ENCODE data around the gene TOR4A.

Gene TOR4A

GRCh38 chr9:137303893-137304382 is 26.4 kb downstream of the TOR4A start:
- Histone ChIP-seq H3K27me3 (ENCODE audit: control insufficient read depth, insufficient read depth, low read length, poor library complexity, severe bottlenecking) (peaks cover 12% of the 10 kb centered on the region), H3K4me3 (ENCODE audit: insufficient read depth, low read depth, low read length) (no peak overlapping the region), H3K4me1 (ENCODE audit: control insufficient read depth, insufficient read depth, low read length) (peaks cover 61% of the 10 kb centered on the region), H3K27ac (ENCODE audit: insufficient read depth, low read depth, low read length, poor library complexity, severe bottlenecking) (no peak overlapping the region), H3K9me3 (ENCODE audit: control insufficient read depth, low read length) (no peaks in the 10 kb centered on the region), H3K36me3 (ENCODE audit: control insufficient read depth, insufficient read depth, low read length) (no peaks in the 10 kb centered on the region)
- 87 to 88% methylated on average over 22 of the region's 22 CpGs for whole genome bisulfite sequencing, 2 experiments

DNA sequence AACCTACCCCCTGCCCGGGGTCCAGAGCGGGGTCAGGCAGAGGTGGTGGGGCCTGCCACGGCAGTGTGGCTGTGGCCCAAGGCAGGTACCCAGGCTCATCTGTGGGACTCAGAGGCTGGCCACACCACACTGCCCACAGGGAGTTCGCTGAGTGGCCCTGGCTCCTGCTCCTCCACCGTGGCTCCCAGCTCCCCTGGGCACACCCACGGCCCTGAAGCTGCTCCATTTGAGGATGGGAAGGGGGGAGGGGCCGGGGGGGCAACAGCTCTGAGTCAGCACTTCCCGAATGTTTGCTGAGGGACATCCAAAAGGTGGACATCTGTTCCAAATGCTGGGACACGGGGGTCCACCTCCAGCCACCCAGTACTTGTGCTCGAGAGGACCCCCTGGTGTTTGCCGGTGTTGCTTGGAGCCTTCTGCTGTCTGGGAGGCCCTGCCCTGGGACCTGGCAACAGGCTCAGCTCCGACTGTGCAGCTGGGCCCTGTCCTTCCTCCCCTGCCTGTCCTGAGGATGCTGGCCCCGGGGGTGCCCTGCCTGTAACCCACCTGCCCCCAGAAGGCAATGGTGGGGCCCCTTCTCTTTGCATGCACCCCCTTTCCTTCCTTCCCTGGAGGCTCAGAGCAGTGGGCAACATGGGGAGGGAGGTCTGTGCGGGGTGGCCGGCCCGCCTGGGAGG is 27.0 kb downstream of the TOR4A start:
- H3K27ac ChIP-seq (ENCODE audit: insufficient read depth, low read depth, low read length, poor library complexity, severe bottlenecking) = peak overlapping the region; percentile 63
- peaks cover 57% of the 10 kb centered on the region for H3K4me1 ChIP-seq (ENCODE audit: control insufficient read depth, insufficient read depth, low read length)
- WGBS, 2 experiments = 76 to 81% methylated on average over 16 of the region's 16 CpGs

DNA sequence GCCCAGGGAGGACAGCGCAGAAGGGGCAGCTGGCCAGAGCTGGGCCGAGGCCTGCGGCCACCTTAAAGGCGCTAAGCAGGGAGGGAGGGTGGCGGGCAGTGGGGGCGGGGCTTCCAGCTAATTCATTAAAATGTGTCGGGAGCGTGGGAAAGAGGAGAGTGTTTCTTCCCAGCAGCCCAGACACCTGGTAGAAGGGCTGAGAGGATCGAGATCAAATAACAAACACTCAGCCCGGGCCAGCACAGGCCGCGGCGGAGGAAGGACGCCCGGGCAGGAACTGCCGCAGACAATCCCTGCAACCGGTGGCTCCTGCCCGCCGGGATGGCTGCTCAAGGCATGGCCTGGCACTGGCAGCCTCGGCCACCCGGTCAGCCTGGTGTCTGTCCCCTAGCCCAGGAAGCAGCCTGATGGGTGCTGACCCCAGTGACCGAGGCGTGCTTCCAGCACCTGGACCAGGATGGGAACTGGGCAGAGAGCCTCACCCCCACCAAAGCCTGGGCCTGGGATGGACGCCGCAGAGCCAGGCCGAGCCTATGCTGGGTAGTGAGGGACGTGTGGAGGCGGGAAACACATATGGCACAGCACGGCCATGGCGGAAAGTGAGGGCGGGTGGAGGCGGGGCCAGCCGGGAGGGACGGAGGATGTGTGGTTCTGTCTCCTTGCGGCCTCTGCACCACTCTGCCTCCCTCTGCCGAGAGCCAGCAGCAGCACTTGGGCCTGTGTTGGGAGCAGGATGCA is 27.7 kb downstream of the TOR4A start:
- Histone ChIP-seq H3K36me3 (ENCODE audit: control insufficient read depth, insufficient read depth, low read length) (no peaks in the 10 kb centered on the region), H3K27ac (ENCODE audit: insufficient read depth, low read depth, low read length, poor library complexity, severe bottlenecking) (peak overlapping the region; percentile 63), H3K4me3 (ENCODE audit: insufficient read depth, low read depth, low read length) (no peak overlapping the region), H3K9me3 (ENCODE audit: control insufficient read depth, low read length) (no peaks in the 10 kb centered on the region), H3K27me3 (ENCODE audit: control insufficient read depth, insufficient read depth, low read length, poor library complexity, severe bottlenecking) (peaks cover 12% of the 10 kb centered on the region), H3K4me1 (ENCODE audit: control insufficient read depth, insufficient read depth, low read length) (peaks cover 50% of the 10 kb centered on the region)
- 57 to 60% methylated on average over 36 of the region's 36 CpGs for WGBS, 2 experiments

More for the DNA sequence above, 27.0 kb downstream of the TOR4A start:
- Histone ChIP-seq H3K27me3 (ENCODE audit: control insufficient read depth, insufficient read depth, low read length, poor library complexity, severe bottlenecking) (peaks cover 12% of the 10 kb centered on the region), H3K4me3 (ENCODE audit: insufficient read depth, low read depth, low read length) (no peak overlapping the region), H3K36me3 (ENCODE audit: control insufficient read depth, insufficient read depth, low read length) (no peaks in the 10 kb centered on the region), H3K9me3 (ENCODE audit: control insufficient read depth, low read length) (no peaks in the 10 kb centered on the region)

DNA sequence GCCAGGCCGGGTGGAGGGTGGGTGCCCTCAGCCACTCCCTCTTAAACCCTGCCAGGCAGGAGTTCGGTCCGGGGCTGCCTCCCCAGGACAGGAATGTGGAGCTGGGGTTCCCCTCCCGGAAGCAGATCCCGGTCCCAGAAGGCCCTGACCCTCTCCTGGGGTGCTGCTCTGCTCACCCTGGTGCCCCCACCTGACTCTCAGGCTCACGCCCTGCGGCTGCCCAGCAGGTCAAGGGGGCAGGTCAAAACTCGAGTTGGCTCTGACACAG is 28.2 kb downstream of the TOR4A start:
- 78 to 79% methylated on average over 8 of the region's 8 CpGs for WGBS, 2 experiments
- no peak overlapping the region for H3K4me3 ChIP-seq (ENCODE audit: insufficient read depth, low read depth, low read length)
- H3K36me3 ChIP-seq (ENCODE audit: control insufficient read depth, insufficient read depth, low read length) = no peaks in the 10 kb centered on the region
- no peak overlapping the region for H3K27ac ChIP-seq (ENCODE audit: insufficient read depth, low read depth, low read length, poor library complexity, severe bottlenecking)
- H3K9me3 ChIP-seq (ENCODE audit: control insufficient read depth, low read length) = no peaks in the 10 kb centered on the region
- peaks cover 12% of the 10 kb centered on the region for H3K27me3 ChIP-seq (ENCODE audit: control insufficient read depth, insufficient read depth, low read length, poor library complexity, severe bottlenecking)
- peaks cover 50% of the 10 kb centered on the region for H3K4me1 ChIP-seq (ENCODE audit: control insufficient read depth, insufficient read depth, low read length)

- H3K4me3 ChIP-seq (ENCODE audit: insufficient read depth, low read depth, low read length) = no peak overlapping the region
- no peak overlapping the region for H3K27ac ChIP-seq (ENCODE audit: insufficient read depth, low read depth, low read length, poor library complexity, severe bottlenecking)
- peaks cover 12% of the 10 kb centered on the region for H3K27me3 ChIP-seq (ENCODE audit: control insufficient read depth, insufficient read depth, low read length, poor library complexity, severe bottlenecking)
- WGBS, 2 experiments = 83% methylated on average over 30 of the region's 30 CpGs
- H3K36me3 ChIP-seq (ENCODE audit: control insufficient read depth, insufficient read depth, low read length) = no peaks in the 10 kb centered on the region
- H3K9me3 ChIP-seq (ENCODE audit: control insufficient read depth, low read length) = no peaks in the 10 kb centered on the region
- peaks cover 54% of the 10 kb centered on the region for H3K4me1 ChIP-seq (ENCODE audit: control insufficient read depth, insufficient read depth, low read length)
Observed at GRCh38 chr9:137306066-137306849, 28.7 kb downstream of the TOR4A start.

GRCh38 chr9:137306850-137307254 is 29.3 kb downstream of the TOR4A start:
- Histone ChIP-seq H3K36me3 (ENCODE audit: control insufficient read depth, insufficient read depth, low read length) (no peaks in the 10 kb centered on the region), H3K4me3 (ENCODE audit: insufficient read depth, low read depth, low read length) (no peak overlapping the region), H3K4me1 (ENCODE audit: control insufficient read depth, insufficient read depth, low read length) (peaks cover 55% of the 10 kb centered on the region), H3K27me3 (ENCODE audit: control insufficient read depth, insufficient read depth, low read length, poor library complexity, severe bottlenecking) (peaks cover 12% of the 10 kb centered on the region), H3K9me3 (ENCODE audit: control insufficient read depth, low read length) (no peaks in the 10 kb centered on the region), H3K27ac (ENCODE audit: insufficient read depth, low read depth, low read length, poor library complexity, severe bottlenecking) (no peak overlapping the region)
- WGBS, 2 experiments = 90% methylated on average over 23 of the region's 23 CpGs

- no peak overlapping the region for H3K27ac ChIP-seq (ENCODE audit: insufficient read depth, low read depth, low read length, poor library complexity, severe bottlenecking)
- WGBS, 2 experiments = 86% methylated on average over 30 of the region's 30 CpGs
- no peaks in the 10 kb centered on the region for H3K9me3 ChIP-seq (ENCODE audit: control insufficient read depth, low read length)
- H3K36me3 ChIP-seq (ENCODE audit: control insufficient read depth, insufficient read depth, low read length) = no peaks in the 10 kb centered on the region
- peaks cover 12% of the 10 kb centered on the region for H3K27me3 ChIP-seq (ENCODE audit: control insufficient read depth, insufficient read depth, low read length, poor library complexity, severe bottlenecking)
- H3K4me3 ChIP-seq (ENCODE audit: insufficient read depth, low read depth, low read length) = no peak overlapping the region
- H3K4me1 ChIP-seq (ENCODE audit: control insufficient read depth, insufficient read depth, low read length) = peaks cover 54% of the 10 kb centered on the region
Observed at GRCh38 chr9:137307255-137308056, 29.9 kb downstream of the TOR4A start.

GRCh38 chr9:137308057-137308619 is 30.6 kb downstream of the TOR4A start:
- Histone ChIP-seq H3K4me3 (ENCODE audit: insufficient read depth, low read depth, low read length) (no peak overlapping the region), H3K36me3 (ENCODE audit: control insufficient read depth, insufficient read depth, low read length) (no peaks in the 10 kb centered on the region), H3K27me3 (ENCODE audit: control insufficient read depth, insufficient read depth, low read length, poor library complexity, severe bottlenecking) (peaks cover 5% of the 10 kb centered on the region), H3K9me3 (ENCODE audit: control insufficient read depth, low read length) (no peaks in the 10 kb centered on the region), H3K27ac (ENCODE audit: insufficient read depth, low read depth, low read length, poor library complexity, severe bottlenecking) (no peak overlapping the region), H3K4me1 (ENCODE audit: control insufficient read depth, insufficient read depth, low read length) (peaks cover 48% of the 10 kb centered on the region)
- WGBS, 2 experiments = 73% methylated on average over 20 of the region's 20 CpGs

DNA sequence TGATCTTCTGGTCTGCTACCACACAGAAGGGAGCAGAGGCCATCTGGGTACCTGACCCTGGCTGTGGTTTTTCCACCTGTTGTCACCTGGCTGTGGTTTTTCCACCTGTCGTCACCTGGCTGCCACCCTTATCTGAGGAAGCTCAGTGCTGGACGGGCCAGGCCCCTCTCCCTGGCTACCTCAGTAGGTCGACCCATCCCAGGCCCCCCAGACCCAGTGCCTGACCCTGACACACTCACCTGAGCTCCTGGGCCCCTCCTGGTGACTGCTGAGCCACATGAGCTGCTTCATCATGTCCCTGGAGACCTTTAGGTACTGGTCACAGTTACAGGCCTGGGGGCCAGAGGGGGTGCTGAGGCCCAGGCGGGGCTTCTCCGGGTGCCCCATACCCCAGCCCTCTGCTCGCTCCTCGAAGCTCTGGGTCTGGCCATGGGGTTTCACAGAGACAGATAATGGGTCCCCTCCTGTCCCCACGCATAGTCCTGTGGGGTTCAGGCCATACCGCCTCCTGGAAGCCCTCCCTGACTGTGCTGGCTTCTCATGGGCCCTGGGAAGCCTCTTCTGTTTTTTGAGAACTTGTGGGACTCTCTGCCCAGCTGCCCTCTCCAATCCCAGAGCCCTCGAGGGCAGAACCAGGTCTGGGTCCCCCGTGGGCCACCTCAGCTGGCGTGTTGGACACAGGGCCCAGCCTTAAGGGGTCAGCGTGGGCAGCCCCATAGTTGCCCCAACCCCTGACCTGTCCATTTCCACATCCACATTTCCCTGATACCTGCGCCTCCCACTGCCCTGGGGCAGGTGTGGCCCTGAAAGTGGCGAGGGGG is 32.1 kb downstream of the TOR4A start:
- Histone ChIP-seq H3K27ac (ENCODE audit: insufficient read depth, low read depth, low read length, poor library complexity, severe bottlenecking) (no peak overlapping the region), H3K4me1 (ENCODE audit: control insufficient read depth, insufficient read depth, low read length) (peaks cover 42% of the 10 kb centered on the region), H3K27me3 (ENCODE audit: control insufficient read depth, insufficient read depth, low read length, poor library complexity, severe bottlenecking) (no peaks in the 10 kb centered on the region), H3K36me3 (ENCODE audit: control insufficient read depth, insufficient read depth, low read length) (no peaks in the 10 kb centered on the region), H3K4me3 (ENCODE audit: insufficient read depth, low read depth, low read length) (no peak overlapping the region), H3K9me3 (ENCODE audit: control insufficient read depth, low read length) (no peaks in the 10 kb centered on the region)
- 94 to 95% methylated on average over 15 of the region's 15 CpGs for WGBS, 2 experiments
